Right ventricle myocardium superior (tissue), 1 donor: ENCODE results near the gene FRMD3. TPM values are rescaled to one million over a fixed set of nuclear protein-coding genes. Genes with fewer than 3 reads are reported as not detected.

ENCODE experiments used
- ATAC-seq: fragments of 200-7000 bp; cut with Tn5 transposase; one replicate; pipeline ENCODE4 v1.9.1; 2020; ENCODE audit warnings: mild to moderate bottlenecking; ENCODE audit not compliant: poor library complexity
- DNase-seq: peaks from one replicate; pipeline ENCODE4 v3.0.0-alpha.2; 2020
- intact Hi-C: fragments of 100-400 bp; cut with DNase I; formaldehyde crosslinking; loops from one replicate; pipeline ENCODE4 v1.11.2; 2022
- long read RNA-seq: library from polyadenylated mRNA; unstranded; transcript quantifications from one replicate; pipeline ENCODE4 v2.0.0, GENCODE V29; 2021
- total RNA-seq: library from RNA; stranded (reverse); fragmentation: NEBNext Ultra II Directional; extraction: Animal tissue kit (Norgen Biotek cat#: 25700); gene quantifications from one replicate; pipeline ENCODE4 v1.2.1, GENCODE V29; 2021
- donor health status: DM: no; HTN: yes; CAD: no; lungs with severe emphysema.

The FRMD3 gene
- total RNA-seq: 93.2 TPM
- long read RNA-seq, full-length matches to known transcripts: 68 of 81 reads
- long read RNA-seq, partial matches to known transcripts: 9 of 81 reads
- long read RNA-seq, other reads (novel, unspliced or antisense): 4 of 81 reads

DNA sequence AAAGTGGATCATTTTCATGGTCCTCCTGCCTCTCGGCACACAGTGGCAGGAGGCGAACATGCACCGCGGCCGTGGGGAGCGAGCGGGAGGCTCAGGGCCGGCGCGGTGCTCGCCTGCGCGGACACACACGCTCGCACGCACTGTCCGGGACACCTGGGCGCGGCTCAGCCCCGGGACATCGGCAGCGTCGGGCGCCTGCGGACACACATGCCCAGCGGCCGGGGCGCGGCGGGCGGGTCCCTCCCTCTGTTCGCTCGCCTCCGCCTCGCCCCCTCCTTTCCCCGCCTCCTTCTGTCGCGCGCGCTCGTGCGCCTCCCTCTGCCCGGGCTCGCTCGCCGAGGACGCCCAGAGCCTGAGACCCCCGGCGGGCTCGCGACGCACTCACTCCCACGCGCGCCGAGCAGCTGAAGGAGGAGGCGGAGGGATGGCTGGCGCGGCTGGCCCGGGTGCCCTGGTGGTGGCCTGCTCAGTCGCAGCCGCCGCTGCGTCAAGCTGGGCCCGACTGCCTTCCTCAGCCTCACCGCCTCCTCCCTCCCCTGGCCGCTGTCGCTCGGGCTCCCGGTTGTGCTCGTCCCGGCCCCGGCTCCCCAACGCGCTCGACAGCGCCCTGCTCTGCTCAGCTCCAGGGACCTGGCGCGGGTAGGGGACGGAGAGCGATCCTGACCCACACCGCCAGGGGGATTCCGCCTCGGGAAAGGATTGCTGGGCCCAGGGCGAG is at the start of gene FRMD3:
FRMD3 (minus strand) TSS at position 230 of the 718 bp plus-strand sequence; CDS start at position 60, 170 bp downstream.
- peak; percentile 91 for DNase-seq
- ATAC-seq: peak; percentile 97
- intact Hi-C loops: loop anchor here (5.0 kb wide), 2 partner anchors 106 to 321 kb away; no protein-coding TSS in a partner anchor

GRCh38 chr9:83584995-83585394 is 46.8 kb upstream of the FRMD3 start:
- DNase-seq (no peak), ATAC-seq (no peak)
- intact Hi-C loops: no loop called here

- peak; percentile 82 for ATAC-seq
- intact Hi-C loops: no loop called here
These were observed 45.2 kb upstream of the FRMD3 start for GRCh38 chr9:83583151-83584014.

DNA sequence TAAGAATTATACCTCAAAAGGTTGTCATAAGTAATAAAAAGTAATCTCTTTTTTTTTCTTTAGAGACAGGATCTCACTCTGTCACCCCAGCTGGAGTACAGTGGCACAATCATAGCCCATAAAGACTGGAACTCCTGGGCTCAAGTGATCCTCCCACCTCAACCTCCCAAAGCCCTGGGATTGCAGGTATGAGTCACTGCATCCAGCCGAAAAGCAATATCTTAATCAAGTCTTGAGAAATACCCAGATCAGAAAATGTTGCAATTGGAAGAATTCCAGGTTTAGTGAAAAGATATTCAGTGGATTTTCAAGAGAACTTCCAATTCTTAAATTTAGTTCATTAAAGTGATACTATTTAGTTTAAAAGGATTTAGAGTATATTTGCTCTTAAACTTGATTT is 43.8 kb upstream of the FRMD3 start:
- ATAC-seq (peak; percentile 53), DNase-seq (no peak)
- intact Hi-C loops: no loop called here

More at GRCh38 chr9:83583151-83584014, 45.2 kb upstream of the FRMD3 start:
- DNase-seq: no peak

GRCh38 chr9:83574482-83574881 is 36.3 kb upstream of the FRMD3 start:
- ATAC-seq (no peak), DNase-seq (no peak)
- intact Hi-C loops: no loop called here

DNA sequence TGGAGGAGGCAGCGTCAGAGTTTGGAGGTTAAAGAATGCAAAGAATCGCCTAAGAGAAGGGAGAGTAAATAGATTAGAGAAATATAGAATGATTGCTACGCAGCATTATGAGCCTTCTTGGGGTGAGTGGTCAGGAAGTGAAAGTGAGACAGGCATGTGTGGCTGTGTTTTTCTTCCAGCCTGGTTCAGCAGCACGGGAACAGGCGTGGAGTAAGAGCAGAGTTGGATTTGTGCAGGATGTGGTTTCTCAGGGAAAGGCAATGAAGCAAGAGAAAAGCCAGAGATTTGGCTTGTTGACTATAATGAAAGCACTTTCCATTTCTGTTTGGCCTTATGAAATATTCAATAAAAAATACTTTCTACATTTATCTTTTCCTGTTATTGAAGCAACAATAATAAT is 34.3 kb upstream of the FRMD3 start:
- DNase-seq: no peak
- intact Hi-C loops: no loop called here
- ATAC-seq: peak; percentile 46

GRCh38 chr9:83570359-83570758 is 32.2 kb upstream of the FRMD3 start:
- intact Hi-C loops: no loop called here
- peak; percentile 81 for ATAC-seq
- DNase-seq: no peak

GRCh38 chr9:83569326-83569725 is 31.1 kb upstream of the FRMD3 start:
- no peak for DNase-seq
- ATAC-seq: peak; percentile 12
- intact Hi-C loops: no loop called here

DNA sequence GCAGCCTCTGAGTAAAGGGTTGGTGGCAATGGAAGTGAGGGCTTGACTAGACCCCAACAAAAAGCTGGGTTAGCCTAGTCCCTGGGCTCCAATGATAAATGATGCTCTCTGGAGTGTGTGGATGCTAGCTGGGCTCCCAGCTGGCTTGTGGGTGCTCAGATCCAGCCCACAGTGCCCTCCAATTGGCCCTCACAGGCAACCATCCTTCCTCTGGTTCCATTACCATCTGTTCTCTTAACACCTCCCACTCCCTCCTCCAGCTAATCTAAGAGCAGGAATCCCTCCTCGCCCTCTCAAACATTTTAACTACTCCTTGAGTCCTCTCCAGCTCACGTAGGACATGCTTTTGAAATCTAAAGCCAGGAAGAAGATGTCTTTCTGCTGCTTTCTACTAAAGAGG is 25.2 kb upstream of the FRMD3 start:
- intact Hi-C loops: no loop called here
- DNase-seq (no peak), ATAC-seq (no peak)

GRCh38 chr9:83560169-83560826 is 22.1 kb upstream of the FRMD3 start:
- DNase-seq (no peak), ATAC-seq (peak; percentile 95)
- intact Hi-C loops: no loop called here

DNA sequence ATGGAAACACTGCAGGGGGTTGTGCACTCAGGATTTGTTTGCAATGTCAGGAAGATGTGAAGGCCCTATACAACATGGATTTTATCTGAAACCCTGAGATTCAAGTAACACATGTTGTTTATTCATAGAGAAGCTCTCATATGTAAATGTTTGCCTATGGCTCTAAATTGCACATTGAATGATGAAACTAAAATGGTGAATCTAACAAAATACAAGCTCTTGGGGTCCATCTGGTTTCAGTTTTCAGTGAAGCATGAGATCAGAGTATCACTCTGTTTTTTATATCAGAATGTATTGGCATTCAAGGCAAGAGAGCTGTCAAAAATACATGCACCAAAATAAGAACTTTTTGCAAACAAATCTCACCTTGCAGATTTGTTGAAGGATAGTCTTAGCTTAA is 19.6 kb upstream of the FRMD3 start:
- no peak for ATAC-seq
- intact Hi-C loops: no loop called here
- no peak for DNase-seq

DNA sequence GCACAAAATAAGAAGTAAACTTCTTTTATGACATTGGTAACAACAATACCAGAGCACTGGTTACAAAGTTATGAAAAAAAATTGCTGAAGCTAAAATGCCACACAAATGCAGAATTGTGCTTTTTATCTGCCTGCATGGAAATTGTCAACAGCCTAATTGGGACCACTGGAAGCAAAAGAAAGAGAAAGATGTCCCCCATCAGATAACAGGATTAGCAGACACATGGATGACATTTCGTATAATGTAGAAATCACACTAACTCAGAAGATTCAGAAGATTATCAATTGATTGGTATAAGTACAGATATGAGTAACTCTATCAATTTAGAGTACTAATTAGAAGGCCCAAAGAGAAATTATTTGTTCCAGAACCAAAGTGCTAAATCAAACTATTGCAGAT is 19.1 kb upstream of the FRMD3 start:
- ATAC-seq (no peak), DNase-seq (no peak)
- intact Hi-C loops: no loop called here

GRCh38 chr9:83554278-83554677 is 16.1 kb upstream of the FRMD3 start:
- intact Hi-C loops: no loop called here
- DNase-seq: peak; percentile 68
- peak; percentile 96 for ATAC-seq

- intact Hi-C loops: loop anchor here (5.0 kb wide), 1 partner anchor 212 kb away; no protein-coding TSS in a partner anchor
- ATAC-seq (peak; percentile 91), DNase-seq (no peak)
These were observed 5.9 kb upstream of the FRMD3 start for GRCh38 chr9:83544002-83544698.

DNA sequence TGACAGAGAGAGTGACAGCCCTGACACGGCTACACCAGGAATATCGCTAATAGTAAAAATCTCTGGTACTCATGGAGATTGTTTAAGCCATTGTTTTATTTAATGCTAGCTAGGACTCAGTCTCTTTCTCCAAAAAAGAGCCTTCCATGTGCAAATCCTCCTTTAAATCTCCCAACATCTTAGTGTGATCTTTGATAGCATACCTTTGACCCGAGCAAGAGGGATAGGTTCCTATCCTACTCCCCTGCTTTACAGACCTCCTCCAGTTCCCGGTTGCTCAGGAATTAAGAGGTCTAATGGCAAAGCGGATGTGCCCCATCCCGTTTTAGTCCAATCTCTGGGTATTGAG is 663 bp upstream of the FRMD3 start:
- intact Hi-C loops: loop anchor here (5.0 kb wide), 2 partner anchors 107 to 322 kb away; no protein-coding TSS in a partner anchor

GRCh38 chr9:83537331-83538171 is 650 bp downstream of the FRMD3 start:
- DNase-seq: peak; percentile 53
- peak; percentile 29 for ATAC-seq
- intact Hi-C loops: loop anchor here (5.0 kb wide), 2 partner anchors 105 to 320 kb away; no protein-coding TSS in a partner anchor

More for the DNA sequence above, 663 bp upstream of the FRMD3 start:
- no peak for ATAC-seq
- DNase-seq: no peak

- intact Hi-C loops: loop anchor here (5.0 kb wide), 2 partner anchors 104 to 319 kb away; no protein-coding TSS in a partner anchor
- DNase-seq (no peak), ATAC-seq (no peak)
These were observed 1.9 kb downstream of the FRMD3 start for GRCh38 chr9:83536332-83536731.
